DOHH2 (cell line): ENCODE measurements around the gene STK4.

Experiments used
- CTCF ChIP-seq: fragments of 200-600 bp; sonication (generic); IDR thresholded peaks from one replicate; pipeline ENCODE4 v1.5.1; 2014; ENCODE audit warnings: antibody characterized with exemption, mild to moderate bottlenecking, low read depth, low read length; ENCODE audit not compliant: poor library complexity, severe bottlenecking
- EZH2phosphoT487 ChIP-seq: fragments of 200-600 bp; sonication (generic); IDR thresholded peaks from 2 replicates; pipeline ENCODE4 v1.6.1; 2017; ENCODE audit warnings: borderline replicate concordance, mild to moderate bottlenecking, antibody characterized with exemption, low read length, moderate library complexity, mixed read lengths

GRCh38 chr20:44959638-44960102 lies 6.6 kb upstream of the STK4 start:
- TF ChIP-seq CTCF (peak; percentile 39), EZH2phosphoT487 (no peak)
